K562 (cell line): ENCODE results near the gene STOX1. TPM values are rescaled to one million over a fixed set of nuclear protein-coding genes. Genes with fewer than 3 reads are reported as not detected.
A peak's percentile ranks its signal among the peaks of the same experiment; 100 is the strongest.

Experiments used
- CCNT2 ChIP-seq: IDR thresholded peaks from 2 replicates; pipeline ENCODE4 v1.6.1; 2011; ENCODE audit warnings: borderline replicate concordance, low read depth, mild to moderate bottlenecking, moderate library complexity, mixed read lengths, low read length; ENCODE audit not compliant: insufficient read length; ENCODE audit errors: extremely low read depth
- CTCF ChIP-seq, 3 experiments: IDR thresholded peaks in 2 of 3; conservative IDR thresholded peaks in 1 of 3; 2 replicates each; pipeline ENCODE4 v1.5.1; 2011 to 2012; ENCODE audit warnings: low read length in 3 of 3, mild to moderate bottlenecking in 3 of 3, control low read depth in 2 of 3, improper control_type of control experiment in 1 of 3, inconsistent platforms in 1 of 3, low read depth in 1 of 3, mixed read lengths in 1 of 3, moderate library complexity in 1 of 3; ENCODE audit not compliant: insufficient read depth in 2 of 3
- DEAF1 ChIP-seq: fragments of 450-650 bp; formaldehyde crosslinking; IDR thresholded peaks from 2 replicates; pipeline ENCODE4 v1.4.0; 2020; ENCODE audit warnings: mild to moderate bottlenecking, moderate library complexity
- E2F3 ChIP-seq: fragments of 250-450 bp; sonication (Bioruptor Pico); IDR thresholded peaks from 2 replicates; pipeline ENCODE4 v1.4.0; 2020; ENCODE audit warnings: mild to moderate bottlenecking
- ELF1 ChIP-seq: fragments of 200-800 bp; sonication (Bioruptor generic); IDR thresholded peaks from 2 replicates; pipeline ENCODE4 v1.6.1; 2016; ENCODE audit warnings: missing genetic modification characterization, missing compliant biosample characterization
- EZH2 ChIP-seq: IDR thresholded peaks from 2 replicates; pipeline ENCODE4 v1.6.1; 2012; ENCODE audit warnings: low read depth, mild to moderate bottlenecking, inconsistent platforms, low read length, borderline replicate concordance
- KHSRP ChIP-seq: fragments of 450-650 bp; IDR thresholded peaks from 2 replicates; pipeline ENCODE4 v1.6.1; 2017
- MCM5 ChIP-seq: fragments of 450-650 bp; IDR thresholded peaks from 2 replicates; pipeline ENCODE4 v1.6.1; 2016; ENCODE audit warnings: low read depth
- MTF1 ChIP-seq: fragments of 250-450 bp; sonication (Bioruptor Pico); IDR thresholded peaks from 2 replicates; pipeline ENCODE4 v1.9.0; 2021; ENCODE audit warnings: moderate library complexity, mild to moderate bottlenecking, inconsistent platforms, borderline replicate concordance
- PCBP2 ChIP-seq: fragments of 200-400 bp; formaldehyde crosslinking; IDR thresholded peaks from 2 replicates; pipeline ENCODE4 v1.6.1; 2018; ENCODE audit warnings: low read length, low read depth, mild to moderate bottlenecking, moderate library complexity; ENCODE audit not compliant: poor library complexity, severe bottlenecking
- POLR2AphosphoS5 ChIP-seq: IDR thresholded peaks from 2 replicates; pipeline ENCODE4 v1.6.1; 2011; ENCODE audit warnings: mild to moderate bottlenecking, low read depth, low read length, moderate library complexity; ENCODE audit not compliant: control insufficient read depth, insufficient read depth
- RBFOX2 ChIP-seq: fragments of 200-400 bp; formaldehyde crosslinking; IDR thresholded peaks from 2 replicates; pipeline ENCODE4 v1.6.1; 2017; ENCODE audit warnings: low read depth, mild to moderate bottlenecking, low read length, moderate library complexity
- SLC30A9 ChIP-seq: fragments of 250-450 bp; sonication (Bioruptor Pico); IDR thresholded peaks from 2 replicates; pipeline ENCODE4 v1.8.0; 2022; ENCODE audit warnings: mild to moderate bottlenecking, moderate library complexity
- SMARCC2 ChIP-seq: fragments of 450-650 bp; IDR thresholded peaks from 2 replicates; pipeline ENCODE4 v1.6.1; 2017; ENCODE audit warnings: antibody characterized with exemption, moderate library complexity, mild to moderate bottlenecking, low read depth
- SRSF7 ChIP-seq: fragments of 200-400 bp; formaldehyde crosslinking; optimal IDR thresholded peaks from 2 replicates; pipeline ENCODE3; 2017; ENCODE audit warnings: mild to moderate bottlenecking, low read depth, low read length
- TAF7 ChIP-seq: fragments of 450-650 bp; IDR thresholded peaks from 2 replicates; pipeline ENCODE4 v1.6.1; 2016; ENCODE audit warnings: missing genetic modification characterization, missing compliant biosample characterization
- ZBTB17 ChIP-seq: fragments of 450-650 bp; formaldehyde crosslinking; IDR thresholded peaks from 2 replicates; pipeline ENCODE4 v1.4.0; 2020; ENCODE audit warnings: mild to moderate bottlenecking
- ZNF184 ChIP-seq: sonication (generic); formaldehyde crosslinking; IDR thresholded peaks from 2 replicates; pipeline ENCODE4 v1.5.0; 2020; ENCODE audit warnings: missing genetic modification reagents
- ZNF239 ChIP-seq: fragments of 250-450 bp; sonication (Bioruptor Pico); IDR thresholded peaks from 2 replicates; pipeline ENCODE4 v1.4.0; 2020; ENCODE audit warnings: mild to moderate bottlenecking
- ZNF644 ChIP-seq: fragments of 200-800 bp; sonication (Bioruptor generic); IDR thresholded peaks from 2 replicates; pipeline ENCODE4 v1.6.1; 2016; ENCODE audit warnings: low read depth, missing genetic modification characterization, missing compliant biosample characterization
- ZNF655 ChIP-seq: fragments of 250-450 bp; sonication (Bioruptor Pico); IDR thresholded peaks from 2 replicates; pipeline ENCODE4 v1.5.0; 2021
- ZNF699 ChIP-seq: fragments of 250-450 bp; sonication (Bioruptor Pico); IDR thresholded peaks from 2 replicates; pipeline ENCODE4 v1.8.0; 2021; ENCODE audit warnings: mild to moderate bottlenecking, moderate library complexity; ENCODE audit not compliant: insufficient replicate concordance
- polyA plus RNA-seq, 8 experiments: library from polyadenylated mRNA; depleted of rRNA in 4 of 8; stranded (reverse) in 5 of 8; unstranded in 3 of 8; fragments of >200 nt; fragmentation: Nextera tagmentation in 2 of 8; fragmentation: Illumina TruSeq in 1 of 8; extraction: Ambion mirVana in 2 of 8; extraction: Trizol in 1 of 8; gene quantifications; 2 replicates each; pipeline versions ENCODE4 v1.2.1 to v1.2.3, GENCODE V29; 2011 to 2014; ENCODE audit warnings: inconsistent platforms in 1 of 8, missing spikeins in 1 of 8
- total RNA-seq, 7 experiments: library from RNA; depleted of rRNA in 6 of 7; stranded (reverse); fragments of >200 nt in 6 of 7; fragmentation: Illumina TruSeq in 2 of 7; extraction: Trizol in 2 of 7; gene quantifications; 2 replicates each; pipeline versions ENCODE4 v1.2.1 to v1.2.3, GENCODE V29; 2011 to 2021; ENCODE audit warnings: low replicate concordance in 1 of 7

The STOX1 gene
- total and polyA plus RNA-seq, 9 of the 15 experiments (the other 6 are each of a cell fraction or from before 2014, with no cell fraction given) = 0.09 to 0.87 (median 0.29) TPM

- TF ChIP-seq CTCF (IDR thresholded peaks at IDR 0.05 in 2 of 3, conservative IDR thresholded peaks at IDR 0.05 in 1 of 3; ENCODE audit: insufficient read depth in 2 of 3, low read depth in 1 of 3, low read length in 3 of 3) = peak in 2 of 3 experiments; percentile 16 to 33; a peak in 1 of 6 replicates
- no peak for TF ChIP-seq TAF7
- no peak for TF ChIP-seq SRSF7
- TF ChIP-seq CCNT2 = no peak
- TF ChIP-seq SLC30A9 (CRISPR knock-in tag) = no peak
- TF ChIP-seq KHSRP = no peak
- peak; percentile 90 for TF ChIP-seq ELF1
- no peak for TF ChIP-seq ZNF184 (CRISPR knock-in tag)
- TF ChIP-seq SMARCC2 = no peak
- no peak for TF ChIP-seq EZH2
- no peak for TF ChIP-seq DEAF1 (CRISPR knock-in tag)
- TF ChIP-seq ZNF699 (CRISPR knock-in tag) = no peak
- TF ChIP-seq E2F3 = peak; percentile 56; the same call in 1 of the 2 replicates
- TF ChIP-seq MCM5 = no peak
- no peak for TF ChIP-seq MTF1 (CRISPR knock-in tag)
- TF ChIP-seq ZNF239 (CRISPR knock-in tag) = no peak
- no peak for TF ChIP-seq ZBTB17 (CRISPR knock-in tag)
- TF ChIP-seq POLR2AphosphoS5 = peak; percentile 86
- TF ChIP-seq ZNF644 = no peak
- no peak for TF ChIP-seq PCBP2
- TF ChIP-seq RBFOX2 = peak; percentile 98
- TF ChIP-seq ZNF655 = no peak
Observed at GRCh38 chr10:68901105-68901927, 74.0 kb downstream of the STOX1 start, which contains the start of gene DDX50 (continued).
